HUES64 (cell line): ENCODE measurements around the gene TMC8.
"Not testable (repeated sequence)": the region's sequence is repeated elsewhere in the genome, so short reads cannot be mapped to it uniquely, and the experiment has no call there.

Experiments used
- H3K27ac ChIP-seq: 2 replicates; pipeline ENCODE4 v1.7.0; 2013; ENCODE audit warnings: low read depth, low read length, inconsistent platforms
- H3K27me3 ChIP-seq: 2 replicates; pipeline ENCODE4 v1.6.1; 2013; ENCODE audit warnings: mild to moderate bottlenecking, low read length; ENCODE audit not compliant: insufficient read depth
- H3K36me3 ChIP-seq: 2 replicates; pipeline ENCODE4 v1.6.1; 2013; ENCODE audit warnings: mild to moderate bottlenecking, low read length; ENCODE audit not compliant: insufficient read depth
- H3K4me1 ChIP-seq: 2 replicates; pipeline ENCODE4 v1.6.1; 2013; ENCODE audit warnings: mild to moderate bottlenecking, low read length, moderate library complexity; ENCODE audit not compliant: insufficient read depth
- H3K4me3 ChIP-seq: 2 replicates; pipeline ENCODE4 v1.5.1; 2013; ENCODE audit warnings: mild to moderate bottlenecking, low read length, moderate library complexity
- H3K9ac ChIP-seq: 2 replicates; pipeline ENCODE4 v1.6.1; 2013; ENCODE audit warnings: mild to moderate bottlenecking, low read depth, low read length
- H3K9me3 ChIP-seq: 2 replicates; pipeline ENCODE4 v1.6.1; 2013; ENCODE audit warnings: low read depth, low read length; ENCODE audit not compliant: insufficient read depth
- WGBS: fragments of 150-250, 120-280 bp; methylation state at CpG from one replicate; pipeline ENCODE4 v1.1.7; 2013; ENCODE audit warnings: missing lambda C conversion rate; 5-methylcytosine and 5-hydroxymethylcytosine counted together

The TMC8 gene

DNA sequence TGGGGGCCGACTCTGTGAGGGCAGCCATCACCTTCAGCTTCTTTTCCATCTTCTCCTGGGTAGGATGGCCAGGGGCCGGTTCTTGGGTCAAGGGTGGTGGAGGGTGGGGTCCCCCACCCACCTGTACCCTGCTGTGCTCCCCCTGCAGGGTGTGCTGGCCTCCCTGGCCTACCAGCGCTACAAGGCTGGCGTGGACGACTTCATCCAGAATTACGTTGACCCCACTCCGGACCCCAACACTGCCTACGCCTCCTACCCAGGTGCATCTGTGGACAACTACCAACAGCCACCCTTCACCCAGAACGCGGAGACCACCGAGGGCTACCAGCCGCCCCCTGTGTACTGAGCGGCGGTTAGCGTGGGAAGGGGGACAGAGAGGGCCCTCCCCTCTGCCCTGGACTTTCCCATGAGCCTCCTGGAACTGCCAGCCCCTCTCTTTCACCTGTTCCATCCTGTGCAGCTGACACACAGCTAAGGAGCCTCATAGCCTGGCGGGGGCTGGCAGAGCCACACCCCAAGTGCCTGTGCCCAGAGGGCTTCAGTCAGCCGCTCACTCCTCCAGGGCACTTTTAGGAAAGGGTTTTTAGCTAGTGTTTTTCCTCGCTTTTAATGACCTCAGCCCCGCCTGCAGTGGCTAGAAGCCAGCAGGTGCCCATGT, 41.1 kb downstream of the TMC8 start:
- WGBS = 86% methylated on average over 17 of the region's 19 CpGs
- H3K27ac ChIP-seq, H3K27me3 ChIP-seq, H3K4me3 ChIP-seq, H3K9ac ChIP-seq, H3K9me3 ChIP-seq: not testable (repeated sequence)
- Histone ChIP-seq H3K36me3 (peaks cover 33% of the 10 kb centered on the region), H3K4me1 (peaks cover 10% of the 10 kb centered on the region; the same call in 1 of the 2 replicates)

DNA sequence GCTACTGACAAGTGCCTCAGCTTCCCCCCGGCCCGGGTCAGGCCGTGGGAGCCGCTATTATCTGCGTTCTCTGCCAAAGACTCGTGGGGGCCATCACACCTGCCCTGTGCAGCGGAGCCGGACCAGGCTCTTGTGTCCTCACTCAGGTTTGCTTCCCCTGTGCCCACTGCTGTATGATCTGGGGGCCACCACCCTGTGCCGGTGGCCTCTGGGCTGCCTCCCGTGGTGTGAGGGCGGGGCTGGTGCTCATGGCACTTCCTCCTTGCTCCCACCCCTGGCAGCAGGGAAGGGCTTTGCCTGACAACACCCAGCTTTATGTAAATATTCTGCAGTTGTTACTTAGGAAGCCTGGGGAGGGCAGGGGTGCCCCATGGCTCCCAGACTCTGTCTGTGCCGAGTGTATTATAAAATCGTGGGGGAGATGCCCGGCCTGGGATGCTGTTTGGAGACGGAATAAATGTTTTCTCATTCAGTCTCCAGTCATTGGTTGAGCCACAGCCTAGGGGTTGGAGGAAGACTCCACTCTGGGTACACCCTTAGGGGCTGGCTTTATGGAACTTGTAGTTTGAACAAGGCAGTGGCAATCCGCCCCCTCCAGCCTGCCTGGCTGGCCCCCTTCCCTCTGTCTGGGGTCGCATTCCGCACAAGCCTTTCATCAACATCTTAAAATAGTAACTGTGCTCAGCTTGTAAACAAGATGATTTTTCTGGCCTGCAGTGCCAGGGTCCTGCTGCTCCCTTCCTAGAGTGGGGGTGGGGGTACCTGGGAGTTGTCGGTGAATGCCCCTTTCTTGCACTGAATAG, 41.9 kb downstream of the TMC8 start:
- H3K27ac ChIP-seq = peak overlapping the region; percentile 30; the same call in 1 of the 2 replicates
- H3K9me3 ChIP-seq = no peaks in the 10 kb centered on the region
- H3K27me3 ChIP-seq = no peaks in the 10 kb centered on the region
- WGBS = 58% methylated on average over 19 of the region's 19 CpGs
- H3K9ac ChIP-seq = no peak overlapping the region
- peaks cover 10% of the 10 kb centered on the region; the same call in 1 of the 2 replicates for H3K4me1 ChIP-seq
- H3K36me3 ChIP-seq = peaks cover 33% of the 10 kb centered on the region
- no peak overlapping the region for H3K4me3 ChIP-seq

DNA sequence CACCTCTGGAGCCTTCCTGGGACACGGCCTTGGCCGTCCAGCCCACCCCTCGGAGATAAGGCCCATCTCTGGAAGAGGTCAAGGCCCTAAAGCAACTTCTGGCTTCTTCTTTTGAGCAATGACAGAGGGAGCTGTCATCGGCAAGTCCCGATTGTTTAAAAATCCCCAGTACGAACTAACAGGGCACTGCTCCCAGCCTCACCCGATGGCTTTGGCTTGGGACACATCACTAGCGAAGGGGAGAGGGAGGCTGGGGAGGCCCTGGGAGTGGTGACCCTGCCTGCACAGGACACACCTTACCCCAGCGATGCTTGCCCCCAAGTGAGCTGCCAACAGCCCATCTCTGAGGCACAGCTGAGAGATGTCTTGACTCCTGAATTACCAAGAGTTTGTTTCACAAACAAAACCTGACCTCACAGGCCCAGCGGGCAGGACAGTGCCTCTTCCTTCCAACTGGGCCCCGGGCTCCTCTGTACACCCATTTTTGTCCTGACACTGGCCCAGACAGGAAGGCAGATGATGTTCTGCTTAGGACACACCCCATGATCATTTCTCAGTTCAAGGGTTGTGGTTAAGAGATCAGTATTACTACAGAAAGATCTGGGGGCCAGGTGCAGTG, 42.6 kb downstream of the TMC8 start:
- Histone ChIP-seq H3K9me3 (no peaks in the 10 kb centered on the region), H3K4me3 (no peak overlapping the region), H3K27me3 (no peaks in the 10 kb centered on the region), H3K27ac (peak overlapping the region; percentile 30; the same call in 1 of the 2 replicates), H3K4me1 (peaks cover 10% of the 10 kb centered on the region; the same call in 1 of the 2 replicates), H3K9ac (no peak overlapping the region), H3K36me3 (peaks cover 37% of the 10 kb centered on the region)
- WGBS = 89% methylated on average over 11 of the region's 11 CpGs

DNA sequence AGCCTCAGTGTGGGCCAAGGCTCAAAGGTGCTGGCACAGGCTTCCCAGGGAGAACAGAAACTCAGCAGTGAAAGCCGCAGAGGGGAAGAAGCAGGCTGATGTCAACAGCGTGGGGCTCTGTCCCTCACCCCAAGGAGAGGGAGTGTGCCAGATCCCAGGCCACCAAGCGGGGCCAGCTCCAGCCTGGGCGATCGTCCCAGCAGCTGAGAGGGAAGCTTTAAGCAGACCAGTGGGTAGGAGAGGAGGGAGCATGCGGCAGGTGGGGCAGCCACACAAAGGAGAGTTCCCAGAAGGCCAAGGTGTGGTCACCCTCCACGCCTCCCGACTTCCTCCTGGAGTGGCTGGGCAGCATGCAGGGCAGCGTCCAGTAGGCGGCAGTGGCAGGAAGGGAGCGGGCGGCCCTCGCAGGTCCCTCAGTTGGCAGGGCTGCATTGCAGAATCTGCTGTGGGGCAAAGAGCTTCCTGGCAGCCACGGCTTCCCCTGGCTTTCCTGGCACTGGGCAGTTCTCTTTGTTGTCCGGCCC, 43.8 kb downstream of the TMC8 start:
- Histone ChIP-seq H3K36me3 (peaks cover 49% of the 10 kb centered on the region), H3K4me1 (peaks cover 10% of the 10 kb centered on the region; the same call in 1 of the 2 replicates), H3K27ac (no peak overlapping the region; the same call in 1 of the 2 replicates), H3K9me3 (no peaks in the 10 kb centered on the region), H3K4me3 (no peak overlapping the region), H3K9ac (no peak overlapping the region), H3K27me3 (no peaks in the 10 kb centered on the region)
- 94% methylated on average over 15 of the region's 15 CpGs for WGBS

DNA sequence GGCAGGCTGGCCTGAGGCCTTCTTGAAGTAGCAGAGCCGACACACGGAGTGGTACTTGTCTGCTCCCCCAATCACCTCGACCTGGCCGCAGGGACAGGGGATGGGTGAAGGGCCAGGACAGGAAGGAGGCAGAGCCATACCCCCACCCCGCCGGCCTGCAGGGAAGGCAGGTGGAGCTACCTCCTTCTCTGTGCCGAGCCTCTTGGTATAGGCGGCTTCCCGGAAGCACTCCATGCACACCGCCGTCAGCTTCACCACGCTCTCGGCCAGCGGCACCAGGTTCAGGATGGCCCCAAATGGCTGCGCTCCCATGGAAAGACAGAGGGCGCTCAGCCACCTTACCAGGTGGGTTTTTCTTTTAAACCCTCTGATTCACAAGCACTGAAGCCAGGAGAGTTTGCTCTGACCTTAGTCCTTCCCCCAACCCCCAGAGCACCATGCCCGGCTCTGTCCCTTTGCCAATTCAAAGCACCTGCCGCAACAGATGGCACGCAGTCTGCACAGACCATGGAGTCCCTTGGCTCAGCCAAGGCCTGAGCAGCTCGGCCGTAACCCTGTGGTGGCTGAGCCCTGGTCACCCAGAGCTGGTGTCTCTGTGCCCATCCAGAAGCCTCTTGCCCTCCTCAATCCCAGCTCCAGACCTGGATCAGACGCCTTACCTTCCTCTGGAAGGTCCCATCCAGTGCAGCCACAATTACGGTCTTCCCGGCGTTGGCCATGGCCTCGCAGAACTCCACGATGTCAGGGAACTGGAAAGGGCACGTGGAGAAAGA, 44.5 kb downstream of the TMC8 start:
- Histone ChIP-seq H3K9ac (no peak overlapping the region), H3K27me3 (no peaks in the 10 kb centered on the region), H3K27ac (no peak overlapping the region; the same call in 1 of the 2 replicates), H3K4me1 (peaks cover 10% of the 10 kb centered on the region; the same call in 1 of the 2 replicates), H3K4me3 (no peak overlapping the region), H3K36me3 (peaks cover 55% of the 10 kb centered on the region), H3K9me3 (no peaks in the 10 kb centered on the region)
- WGBS = 91% methylated on average over 28 of the region's 28 CpGs

DNA sequence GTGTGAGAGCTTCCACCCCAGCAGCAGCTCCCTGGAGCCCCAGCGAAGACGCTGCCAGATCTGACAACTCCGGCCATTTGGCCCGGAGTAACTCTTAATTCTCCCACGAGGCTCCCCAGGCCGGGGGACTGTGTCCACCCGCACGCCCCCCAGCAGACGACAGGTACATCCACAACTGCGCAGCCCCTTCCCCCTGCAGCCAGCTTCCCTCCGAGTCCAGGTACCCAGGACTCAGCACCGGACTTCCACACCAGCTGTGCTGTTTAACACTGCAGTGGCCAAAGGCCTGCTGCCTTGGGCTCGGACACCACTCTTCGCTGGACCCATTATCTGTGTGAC, 45.0 kb downstream of the TMC8 start:
- H3K4me3 ChIP-seq = no peak overlapping the region
- 92% methylated on average over 14 of the region's 14 CpGs for WGBS
- peaks cover 10% of the 10 kb centered on the region; the same call in 1 of the 2 replicates for H3K4me1 ChIP-seq
- no peaks in the 10 kb centered on the region for H3K9me3 ChIP-seq
- no peak overlapping the region for H3K9ac ChIP-seq
- H3K27ac ChIP-seq = no peak overlapping the region
- H3K36me3 ChIP-seq = peaks cover 61% of the 10 kb centered on the region
- H3K27me3 ChIP-seq = no peaks in the 10 kb centered on the region

DNA sequence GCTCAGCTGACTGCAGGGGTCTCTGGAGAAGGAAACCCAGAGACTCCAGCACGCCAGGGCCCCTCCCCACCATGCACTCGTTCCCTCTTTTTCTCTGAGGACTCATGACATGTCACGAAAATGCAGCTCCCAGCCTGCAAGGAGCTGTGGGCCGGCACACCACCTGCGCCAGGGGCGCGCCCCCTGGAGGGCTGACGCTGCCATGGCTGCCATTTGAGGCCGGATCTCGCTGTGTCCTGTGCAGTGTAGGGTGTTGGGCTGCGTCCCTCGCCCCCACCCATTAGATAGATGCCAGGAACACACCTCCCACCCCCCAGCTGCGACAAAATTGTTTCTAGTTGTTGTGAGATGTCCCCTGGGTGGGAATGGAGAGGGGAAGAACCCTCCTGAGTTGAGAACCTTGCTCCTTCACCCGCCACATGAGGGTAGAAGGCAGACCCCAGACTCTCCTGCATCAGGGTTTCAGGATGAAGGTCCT, 46.0 kb downstream of the TMC8 start:
- Histone ChIP-seq H3K36me3 (peaks cover 70% of the 10 kb centered on the region), H3K27ac (peak overlapping the region; percentile 26; the same call in 1 of the 2 replicates), H3K27me3 (no peaks in the 10 kb centered on the region), H3K4me3 (no peak overlapping the region), H3K9ac (no peak overlapping the region), H3K9me3 (no peaks in the 10 kb centered on the region), H3K4me1 (peaks cover 10% of the 10 kb centered on the region; the same call in 1 of the 2 replicates)
- WGBS = 37% methylated on average over 11 of the region's 14 CpGs

DNA sequence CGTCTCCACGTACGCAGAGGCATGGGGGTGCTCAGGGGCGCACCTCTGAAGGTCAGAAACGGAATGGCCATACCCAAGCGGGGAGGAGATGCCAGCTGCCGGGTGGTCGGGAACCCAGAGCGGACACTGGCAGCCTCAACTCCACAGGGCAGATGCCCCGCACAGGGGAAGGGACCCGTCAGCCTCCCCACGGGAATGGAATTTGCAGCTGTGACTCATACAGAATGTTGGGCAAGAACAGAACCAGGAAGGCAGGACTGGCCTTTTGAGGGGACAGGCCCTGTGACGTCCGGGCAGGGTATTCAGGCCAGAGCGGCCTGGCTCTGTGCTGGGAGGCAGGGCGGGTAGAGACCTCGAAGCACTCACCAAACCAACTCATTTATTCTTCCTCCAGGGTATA, 48.8 kb downstream of the TMC8 start:
- no peak overlapping the region for H3K4me3 ChIP-seq
- peaks cover 83% of the 10 kb centered on the region for H3K36me3 ChIP-seq
- H3K27ac ChIP-seq = no peak overlapping the region
- WGBS = 96% methylated on average over 17 of the region's 17 CpGs
- no peaks in the 10 kb centered on the region for H3K9me3 ChIP-seq
- no peaks in the 10 kb centered on the region for H3K27me3 ChIP-seq
- H3K4me1 ChIP-seq = no peaks in the 10 kb centered on the region; the same call in 1 of the 2 replicates
- H3K9ac ChIP-seq = no peak overlapping the region

DNA sequence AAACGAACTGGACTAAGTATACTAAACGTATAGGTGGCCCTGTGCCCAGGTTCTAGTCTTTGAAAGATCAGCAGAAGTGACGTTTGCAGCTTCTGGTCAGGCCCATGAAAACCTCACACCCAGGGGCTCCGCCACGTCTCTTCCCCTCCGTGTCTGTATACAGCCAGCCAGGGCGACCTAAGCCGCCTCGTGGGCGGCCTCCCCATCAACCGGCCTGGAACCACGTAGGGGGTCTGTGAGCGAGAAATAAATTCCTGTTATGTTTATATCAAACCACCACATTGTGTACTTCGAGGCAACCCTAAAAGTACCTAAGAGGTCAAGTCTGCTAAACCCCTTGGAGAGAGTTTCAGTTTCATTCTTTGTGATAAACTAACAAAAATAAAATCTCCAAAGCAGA, 49.5 kb downstream of the TMC8 start:
- WGBS = 97% methylated on average over 14 of the region's 14 CpGs
- Histone ChIP-seq H3K27me3 (no peaks in the 10 kb centered on the region), H3K9me3 (no peaks in the 10 kb centered on the region), H3K36me3 (peaks cover 85% of the 10 kb centered on the region), H3K27ac (no peak overlapping the region), H3K4me1 (no peaks in the 10 kb centered on the region; the same call in 1 of the 2 replicates), H3K4me3 (no peak overlapping the region), H3K9ac (no peak overlapping the region)

DNA sequence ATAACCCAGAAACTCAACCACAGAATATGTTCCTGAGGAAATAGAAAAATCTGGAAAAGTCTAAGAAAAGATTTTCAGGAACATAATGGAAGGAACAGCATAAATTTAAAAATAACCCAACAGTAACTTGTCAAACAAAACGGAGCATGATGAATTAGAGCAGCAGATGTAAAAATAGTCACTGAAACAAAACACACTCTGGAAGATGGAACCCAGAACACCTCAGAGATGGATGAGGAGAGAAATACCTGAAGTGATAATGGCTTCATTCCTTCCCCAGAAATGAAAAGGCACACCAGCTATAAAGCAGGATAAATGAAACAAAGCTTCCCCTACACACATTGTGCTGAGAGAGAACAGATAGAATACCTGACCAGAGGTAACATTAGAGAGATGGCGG, 49.9 kb downstream of the TMC8 start:
- H3K9ac ChIP-seq = no peak overlapping the region
- H3K4me1 ChIP-seq = peaks cover 3% of the 10 kb centered on the region; the same call in 1 of the 2 replicates
- H3K9me3 ChIP-seq = no peaks in the 10 kb centered on the region
- WGBS = 99% methylated on average over 2 of the region's 2 CpGs
- no peak overlapping the region for H3K4me3 ChIP-seq
- no peaks in the 10 kb centered on the region for H3K27me3 ChIP-seq
- H3K27ac ChIP-seq = no peak overlapping the region
- H3K36me3 ChIP-seq = peaks cover 85% of the 10 kb centered on the region
